ENCODE measurements around the gene TRIM56. TPM values are rescaled to one million over a fixed set of nuclear protein-coding genes. Genes with fewer than 3 reads are reported as not detected.
A peak's percentile ranks its signal among the peaks of the same experiment; 100 is the strongest.
"Not testable (repeated sequence)": the region's sequence is repeated elsewhere in the genome, so short reads cannot be mapped to it uniquely, and the experiment has no call there.

The TRIM56 gene
- total RNA-seq, 1 experiment from 2014 or later = 52.2 TPM

GRCh38 chr7:101092266-101092905, 7.1 kb downstream of the TRIM56 start:
- DNase-seq (ENCODE audit: low spot score) = not testable (repeated sequence)

- no peak for DNase-seq (ENCODE audit: low spot score)
Observed at GRCh38 chr7:101093906-101094305, 8.6 kb downstream of the TRIM56 start.

GRCh38 chr7:101094376-101094775, 9.1 kb downstream of the TRIM56 start:
- no peak for DNase-seq (ENCODE audit: low spot score)

GRCh38 chr7:101094791-101095375, 9.6 kb downstream of the TRIM56 start:
- peak; percentile 75 for DNase-seq (ENCODE audit: low spot score)

GRCh38 chr7:101096331-101096956, 11.2 kb downstream of the TRIM56 start:
- no peak for DNase-seq (ENCODE audit: low spot score)

- no peak for DNase-seq (ENCODE audit: low spot score)
Observed at GRCh38 chr7:101096957-101097347, 11.7 kb downstream of the TRIM56 start.

- no peak for DNase-seq (ENCODE audit: low spot score)
Observed at GRCh38 chr7:101097561-101097960, 12.3 kb downstream of the TRIM56 start.

- DNase-seq (ENCODE audit: low spot score) = peak; percentile 87
Observed at GRCh38 chr7:101099969-101100781, 14.9 kb downstream of the TRIM56 start.

- no peak for DNase-seq (ENCODE audit: low spot score)
Observed at GRCh38 chr7:101100858-101101847, 15.9 kb downstream of the TRIM56 start.

GRCh38 chr7:101102026-101102425, 16.7 kb downstream of the TRIM56 start:
- no peak for DNase-seq (ENCODE audit: low spot score)

- DNase-seq (ENCODE audit: low spot score) = not testable (repeated sequence)
Observed at GRCh38 chr7:101103701-101104100, 18.4 kb downstream of the TRIM56 start.

GRCh38 chr7:101104193-101104713, 19.0 kb downstream of the TRIM56 start:
- no peak for DNase-seq (ENCODE audit: low spot score)

GRCh38 chr7:101104799-101105198, 19.5 kb downstream of the TRIM56 start:
- no peak for DNase-seq (ENCODE audit: low spot score)

GRCh38 chr7:101105248-101105647, 20.0 kb downstream of the TRIM56 start:
- not testable (repeated sequence) for DNase-seq (ENCODE audit: low spot score)

- no peak for DNase-seq (ENCODE audit: low spot score)
Observed at GRCh38 chr7:101106386-101106785, 21.1 kb downstream of the TRIM56 start.

GRCh38 chr7:101108330-101108857, 23.1 kb downstream of the TRIM56 start:
- DNase-seq (ENCODE audit: low spot score) = no peak

GRCh38 chr7:101108961-101109360, 23.7 kb downstream of the TRIM56 start:
- DNase-seq (ENCODE audit: low spot score) = peak; percentile 47

- DNase-seq (ENCODE audit: low spot score) = no peak
Observed at GRCh38 chr7:101109368-101109767, 24.1 kb downstream of the TRIM56 start.

- DNase-seq (ENCODE audit: low spot score) = no peak
Observed at GRCh38 chr7:101111261-101111660, 26.0 kb downstream of the TRIM56 start.

GRCh38 chr7:101112233-101112632, 27.0 kb downstream of the TRIM56 start:
- DNase-seq (ENCODE audit: low spot score) = no peak

Data from HT-29 (cell line).